GM19455 (cell line): Measurements from ENCODE around the gene CDH19.

ENCODE experiments used
- ATAC-seq: cut with Tn5 transposase; IDR thresholded peaks from one replicate; pipeline ENCODE4 v1.9.1; 2021; ENCODE audit not compliant: unreplicated experiment

CDH19 gene

DNA sequence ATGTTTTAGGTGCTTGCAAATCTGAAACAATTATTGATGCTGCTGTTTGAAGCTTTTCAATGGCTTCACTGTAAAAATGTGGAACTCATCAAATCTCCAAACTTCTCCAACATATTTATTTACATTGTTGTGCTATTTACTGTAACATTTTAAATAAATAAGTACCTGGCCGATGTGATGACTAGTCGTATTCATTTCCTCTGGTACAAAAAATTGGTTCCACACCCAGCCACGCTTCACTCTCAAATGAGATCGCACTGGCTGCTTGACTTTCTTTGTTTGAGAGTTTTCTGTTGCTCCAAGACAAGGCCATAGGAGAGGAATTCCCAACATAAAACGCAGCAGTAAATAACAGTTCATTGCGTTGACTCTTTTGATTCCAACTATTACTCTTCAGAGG lies 32.0 kb downstream of the CDH19 start:
- no peak for ATAC-seq

GRCh38 chr18:66566616-66567015 lies 37.3 kb downstream of the CDH19 start:
- ATAC-seq = no peak

DNA sequence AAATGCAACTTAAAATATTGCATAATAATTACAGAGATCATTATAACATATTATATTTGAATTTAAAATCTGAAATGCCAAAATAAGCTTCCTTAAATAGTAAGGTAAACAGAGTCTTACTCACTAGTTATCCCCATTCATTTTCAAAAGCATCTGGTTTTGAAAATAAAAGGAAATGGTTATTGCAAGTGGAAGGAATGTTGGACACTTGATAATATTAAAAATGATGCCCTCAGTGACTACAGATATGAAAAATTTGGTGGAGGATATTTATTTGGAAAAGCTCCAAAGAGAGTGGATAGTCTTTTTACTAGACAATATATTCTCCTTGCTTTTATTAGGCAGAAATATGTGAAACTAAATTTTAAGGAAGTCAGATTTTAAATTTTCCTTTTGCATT lies 39.7 kb downstream of the CDH19 start:
- ATAC-seq = no peak

- no peak for ATAC-seq
These were observed 41.6 kb downstream of the CDH19 start for GRCh38 chr18:66562279-66562678.

DNA sequence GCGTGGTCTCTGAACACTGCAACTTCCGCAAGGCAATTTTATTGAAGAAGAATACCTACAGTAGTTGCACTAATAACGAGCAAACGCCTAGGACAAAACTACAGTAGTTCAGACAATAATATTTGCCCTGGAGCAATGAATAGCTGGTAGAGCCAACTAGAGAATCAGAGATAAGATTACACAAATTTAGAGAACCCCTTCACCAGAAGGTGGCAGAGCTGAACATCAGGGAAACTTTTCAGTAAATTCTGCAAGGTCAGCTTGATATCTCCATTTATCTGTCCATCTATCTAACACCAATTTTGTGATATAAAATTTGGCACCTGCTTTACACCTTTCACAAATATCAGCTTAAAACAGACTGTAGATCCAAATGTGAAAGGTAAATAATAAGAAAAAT lies 43.8 kb downstream of the CDH19 start:
- no peak for ATAC-seq

DNA sequence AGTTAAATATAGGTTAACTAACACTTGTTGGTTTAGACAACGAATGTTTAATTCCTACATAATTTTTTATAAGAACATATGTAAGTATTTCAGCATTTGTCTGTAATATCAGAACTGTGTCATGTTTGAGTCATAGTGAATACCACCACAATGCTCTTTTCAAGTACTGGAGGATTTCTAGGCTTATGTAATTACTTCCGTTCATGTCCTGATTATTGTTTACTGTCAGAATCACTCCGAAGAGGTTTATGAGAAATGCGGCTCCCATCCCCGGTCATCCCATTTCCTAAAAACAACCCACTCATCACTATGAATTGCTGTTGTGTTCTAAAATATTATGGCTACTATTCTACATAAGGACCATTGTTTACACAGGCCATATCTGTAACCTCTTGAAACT lies 45.1 kb downstream of the CDH19 start:
- ATAC-seq = no peak

GRCh38 chr18:66557091-66557490 lies 46.8 kb downstream of the CDH19 start:
- no peak for ATAC-seq

DNA sequence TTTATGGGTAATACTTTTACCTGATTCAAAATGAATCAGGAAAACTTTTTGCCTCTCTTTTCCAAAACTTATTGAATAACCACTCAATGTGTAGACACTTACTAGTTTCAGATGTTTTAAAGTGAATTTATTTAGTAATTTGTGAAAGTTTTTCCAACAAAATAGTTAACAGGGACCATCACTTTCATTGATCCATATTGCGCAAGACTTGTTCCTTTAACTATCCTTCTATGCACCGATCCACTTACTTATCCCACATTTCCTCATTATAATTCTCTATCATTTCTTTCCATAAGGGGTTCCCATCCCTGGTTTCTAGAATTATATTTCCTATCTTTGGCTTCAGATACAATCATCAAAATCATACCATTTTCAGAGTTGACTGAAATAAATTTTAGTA lies 48.3 kb downstream of the CDH19 start:
- ATAC-seq = no peak

DNA sequence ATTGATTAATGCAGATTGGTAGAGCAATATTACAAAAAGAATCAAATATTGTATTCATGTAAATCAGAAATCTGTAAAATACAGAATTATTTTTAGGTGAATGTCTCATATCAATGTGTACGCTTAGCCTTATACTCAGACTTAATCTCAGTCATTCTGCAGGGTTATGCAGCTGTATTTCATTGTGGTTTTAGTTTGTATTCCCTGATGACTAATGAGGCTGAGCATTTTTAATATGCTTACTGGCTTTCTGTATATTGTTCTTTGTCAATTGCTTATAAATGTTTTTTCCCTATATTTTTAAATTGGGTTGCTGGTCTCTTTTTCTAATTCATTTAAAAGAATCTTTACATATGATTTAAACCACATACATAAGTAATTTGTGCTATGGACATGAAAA lies 50.1 kb downstream of the CDH19 start:
- ATAC-seq = no peak

DNA sequence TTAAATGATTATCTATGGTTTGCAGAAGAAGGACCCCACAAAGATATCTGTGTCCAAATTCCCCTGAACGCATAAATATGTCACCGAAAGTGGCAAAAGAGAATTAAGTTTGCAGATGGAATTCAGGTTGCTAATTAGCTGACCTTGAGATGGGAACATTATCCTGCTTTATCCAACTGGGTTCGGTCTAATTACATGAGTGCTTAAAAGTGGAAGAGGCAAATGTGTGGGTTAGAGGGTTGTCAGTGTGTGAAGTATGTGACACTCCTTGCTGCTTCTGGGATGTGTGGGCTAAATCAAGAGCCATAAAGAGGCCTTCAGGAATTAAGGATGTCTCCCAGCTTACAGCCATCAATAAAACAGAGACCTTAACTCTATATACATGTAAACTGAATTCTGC lies 53.5 kb downstream of the CDH19 start:
- no peak for ATAC-seq

DNA sequence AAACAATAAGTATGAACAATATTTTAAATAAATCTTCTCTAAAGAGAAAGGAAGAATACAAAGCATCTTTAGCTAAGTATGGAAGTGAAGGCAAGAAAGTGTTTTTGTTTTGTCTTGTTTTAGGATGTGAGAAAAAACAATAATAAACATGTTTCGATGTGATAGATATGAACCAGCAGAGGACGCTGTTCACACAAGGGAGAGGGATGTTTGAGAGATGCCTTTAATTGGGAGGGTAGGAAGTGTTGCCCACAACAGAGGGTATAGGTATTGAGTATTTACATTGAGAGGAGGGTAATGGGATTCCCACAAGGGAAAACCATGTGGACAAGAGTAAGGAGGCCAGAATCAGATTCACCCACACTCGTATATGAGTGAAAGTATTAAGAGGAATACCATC lies 55.1 kb downstream of the CDH19 start:
- no peak for ATAC-seq

- no peak for ATAC-seq
These were observed 69.8 kb downstream of the CDH19 start for GRCh38 chr18:66534110-66534509.

- ATAC-seq = no peak
These were observed 70.2 kb downstream of the CDH19 start for GRCh38 chr18:66533693-66534092.

GRCh38 chr18:66523219-66523991 lies 80.5 kb downstream of the CDH19 start:
- ATAC-seq = no peak

DNA sequence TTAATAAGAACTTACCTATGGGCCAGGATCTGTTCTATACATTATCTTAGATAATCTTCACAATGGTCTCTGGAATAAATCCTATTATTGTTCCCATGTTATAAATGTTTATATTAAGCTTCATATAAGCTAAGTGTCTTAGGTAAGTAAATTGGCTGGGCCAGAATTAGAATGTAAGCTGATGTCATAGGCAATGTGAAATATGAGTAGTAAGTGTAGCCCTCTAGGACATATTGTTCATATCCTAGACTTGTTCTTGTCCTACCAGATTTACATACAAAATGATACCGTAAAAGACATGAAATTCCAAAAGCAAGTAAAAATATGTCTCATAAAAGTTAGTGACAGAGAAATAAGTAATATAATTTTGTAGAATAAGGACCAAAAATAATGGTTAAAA lies 89.9 kb downstream of the CDH19 start:
- no peak for ATAC-seq

- ATAC-seq = no peak
These were observed 92.1 kb downstream of the CDH19 start for GRCh38 chr18:66511792-66512191.

GRCh38 chr18:66511289-66511688 lies 92.6 kb downstream of the CDH19 start:
- ATAC-seq = no peak

- no peak for ATAC-seq
These were observed 93.4 kb downstream of the CDH19 start for GRCh38 chr18:66510357-66511045.

DNA sequence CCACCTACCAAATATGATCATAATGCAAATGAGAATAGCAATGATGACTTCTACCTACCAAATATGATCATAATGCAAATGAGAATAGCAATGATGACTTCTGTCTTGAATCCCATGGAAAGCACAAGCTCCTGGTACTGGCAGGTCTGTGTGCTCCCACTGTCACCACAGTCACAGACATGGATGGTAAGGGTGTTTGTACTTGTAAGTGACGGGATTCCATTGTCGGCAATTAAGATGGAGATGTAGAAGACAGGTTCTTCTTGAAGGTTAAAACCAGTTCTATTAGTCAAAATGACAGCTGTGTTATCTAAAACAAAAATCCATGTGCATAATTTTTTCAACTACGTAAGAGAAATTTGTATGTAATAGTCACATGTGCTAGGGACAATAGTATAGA lies 95.0 kb downstream of the CDH19 start:
- no peak for ATAC-seq

- no peak for ATAC-seq
These were observed 97.7 kb downstream of the CDH19 start for GRCh38 chr18:66506178-66506577.

GRCh38 chr18:66497351-66497750 lies 106.5 kb downstream of the CDH19 start:
- no peak for ATAC-seq

DNA sequence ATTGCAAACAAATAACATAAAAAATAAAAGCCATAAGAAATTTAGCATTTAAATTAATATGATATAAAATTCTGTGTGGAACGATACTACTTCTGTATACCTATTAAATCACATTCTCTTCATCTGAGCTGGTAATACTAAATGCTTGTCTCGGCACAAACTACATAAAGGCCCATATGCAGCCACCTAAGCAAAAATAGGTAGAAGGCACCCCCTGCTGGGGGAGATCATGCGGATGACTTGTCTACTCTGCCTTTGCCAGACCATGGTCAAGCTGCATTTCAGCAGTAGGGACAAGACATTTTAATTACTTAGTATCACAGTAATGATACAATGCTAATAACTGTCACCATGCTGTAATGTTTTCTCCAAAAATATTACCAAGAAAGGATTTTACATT lies 108.0 kb downstream of the CDH19 start:
- no peak for ATAC-seq

DNA sequence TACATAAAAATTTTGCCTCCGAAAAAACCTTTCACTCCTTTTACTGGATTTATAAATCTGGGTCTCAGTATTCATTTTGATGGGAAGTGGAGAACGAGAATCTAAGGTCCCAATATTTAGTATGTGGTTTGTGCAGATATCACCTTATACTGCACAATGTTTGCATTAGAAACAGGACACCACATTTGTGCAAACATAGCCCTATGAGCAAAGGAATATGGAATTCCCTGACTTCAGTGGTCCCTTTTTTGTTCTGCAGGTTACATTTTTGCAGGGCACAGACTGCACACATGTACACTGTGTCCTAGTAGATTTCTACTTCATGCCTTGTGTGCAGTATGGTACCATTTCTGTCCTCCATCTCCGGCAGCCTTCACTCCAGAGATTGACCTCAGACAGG lies 130.0 kb downstream of the CDH19 start:
- no peak for ATAC-seq
